Islet of Langerhans (tissue), 1 donor: ENCODE results near the gene TKTL1.

Experiments
- FAIRE-seq: peaks from one replicate; lab custom pipeline; 2011; peaks lifted over from hg19 to GRCh38; lab: Jason Lieb, UNC

The TKTL1 gene

GRCh38 chrX:154310616-154311536, 15.3 kb downstream of the TKTL1 start:
- no peak for FAIRE-seq

- no peak for FAIRE-seq
Observed at GRCh38 chrX:154312116-154312515, 16.5 kb downstream of the TKTL1 start.

GRCh38 chrX:154313147-154313546, 17.6 kb downstream of the TKTL1 start:
- FAIRE-seq: no peak

GRCh38 chrX:154315416-154315815, 19.8 kb downstream of the TKTL1 start:
- FAIRE-seq: no peak

GRCh38 chrX:154317391-154317995, 21.9 kb downstream of the TKTL1 start:
- no peak for FAIRE-seq

- no peak for FAIRE-seq
Observed at GRCh38 chrX:154320406-154320805, 24.8 kb downstream of the TKTL1 start.

GRCh38 chrX:154321152-154321551, 25.6 kb downstream of the TKTL1 start:
- FAIRE-seq: no peak

GRCh38 chrX:154321594-154321993, 26.0 kb downstream of the TKTL1 start:
- FAIRE-seq: no peak

- no peak for FAIRE-seq
Observed at GRCh38 chrX:154322890-154323289, 27.3 kb downstream of the TKTL1 start.

- FAIRE-seq: no peak
Observed at GRCh38 chrX:154323537-154323936, 27.9 kb downstream of the TKTL1 start.

GRCh38 chrX:154325541-154325940, 29.9 kb downstream of the TKTL1 start:
- no peak for FAIRE-seq

- no peak for FAIRE-seq
Observed at GRCh38 chrX:154327038-154327820, 31.6 kb downstream of the TKTL1 start.

- no peak for FAIRE-seq
Observed at GRCh38 chrX:154328646-154329045, 33.1 kb downstream of the TKTL1 start.

- FAIRE-seq: no peak
Observed at GRCh38 chrX:154329294-154329693, 33.7 kb downstream of the TKTL1 start.

- FAIRE-seq: no peak
Observed at GRCh38 chrX:154332561-154332960, 37.0 kb downstream of the TKTL1 start.

GRCh38 chrX:154333116-154333515, 37.5 kb downstream of the TKTL1 start:
- FAIRE-seq: no peak

- no peak for FAIRE-seq
Observed at GRCh38 chrX:154333837-154334271, 38.3 kb downstream of the TKTL1 start.

- no peak for FAIRE-seq
Observed at GRCh38 chrX:154334496-154334895, 38.9 kb downstream of the TKTL1 start.

GRCh38 chrX:154341399-154342298, 46.1 kb downstream of the TKTL1 start:
- peak; percentile 43 for FAIRE-seq

- FAIRE-seq: peak; percentile 97
Observed at GRCh38 chrX:154343063-154343462, 47.5 kb downstream of the TKTL1 start.

- FAIRE-seq: peak; percentile 98
Observed at GRCh38 chrX:154343620-154344019, 48.0 kb downstream of the TKTL1 start.

GRCh38 chrX:154348114-154348531, 52.5 kb downstream of the TKTL1 start:
- no peak for FAIRE-seq
